Measurements from ENCODE around the gene GIMAP8. TPM values are rescaled to one million over a fixed set of nuclear protein-coding genes. Genes with fewer than 3 reads are reported as not detected.

GIMAP8 gene
- total and polyA plus RNA-seq, 11 donors = 11.3 to 36.0 (median 14.9) TPM

DNA sequence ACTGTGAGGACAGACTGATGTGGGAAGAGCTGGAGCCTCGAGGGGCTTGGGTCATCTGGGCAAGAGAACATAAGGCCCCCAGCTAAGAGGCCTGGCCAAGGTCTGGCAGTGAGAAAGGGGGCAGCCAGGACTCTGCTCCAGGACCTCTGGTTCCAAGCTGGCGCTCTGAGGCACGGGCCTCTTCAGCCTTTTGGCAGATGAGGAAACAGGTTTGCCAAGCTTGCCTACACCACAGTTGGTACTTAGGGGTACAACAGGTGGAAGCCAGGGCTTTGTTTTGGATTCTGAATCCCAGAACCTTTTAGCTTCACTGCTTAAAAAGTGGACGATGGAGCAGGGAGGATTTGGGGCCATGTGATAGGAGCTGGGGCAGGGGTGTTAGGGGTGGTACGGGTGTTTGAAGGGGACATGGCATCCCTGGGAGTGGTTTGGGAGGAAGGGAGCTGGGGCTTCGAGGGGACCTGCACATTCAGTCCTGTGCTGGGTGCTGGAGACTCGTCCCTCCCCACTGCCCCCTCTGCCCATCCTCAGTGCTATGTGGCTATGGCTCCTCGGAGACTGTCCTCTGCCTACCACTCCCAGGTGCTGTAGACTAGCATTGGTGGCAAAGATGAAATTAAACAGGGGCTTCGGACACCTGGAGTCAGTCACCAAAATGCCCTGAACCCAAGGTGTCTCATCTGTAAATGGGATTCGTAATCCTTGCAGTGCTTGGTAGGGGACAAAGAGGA lies 41.0 kb upstream of the GIMAP8 start:
- no peak for TF ChIP-seq POLR2A (IDR thresholded peaks at IDR 0.05)
- TF ChIP-seq, protein P1, sequence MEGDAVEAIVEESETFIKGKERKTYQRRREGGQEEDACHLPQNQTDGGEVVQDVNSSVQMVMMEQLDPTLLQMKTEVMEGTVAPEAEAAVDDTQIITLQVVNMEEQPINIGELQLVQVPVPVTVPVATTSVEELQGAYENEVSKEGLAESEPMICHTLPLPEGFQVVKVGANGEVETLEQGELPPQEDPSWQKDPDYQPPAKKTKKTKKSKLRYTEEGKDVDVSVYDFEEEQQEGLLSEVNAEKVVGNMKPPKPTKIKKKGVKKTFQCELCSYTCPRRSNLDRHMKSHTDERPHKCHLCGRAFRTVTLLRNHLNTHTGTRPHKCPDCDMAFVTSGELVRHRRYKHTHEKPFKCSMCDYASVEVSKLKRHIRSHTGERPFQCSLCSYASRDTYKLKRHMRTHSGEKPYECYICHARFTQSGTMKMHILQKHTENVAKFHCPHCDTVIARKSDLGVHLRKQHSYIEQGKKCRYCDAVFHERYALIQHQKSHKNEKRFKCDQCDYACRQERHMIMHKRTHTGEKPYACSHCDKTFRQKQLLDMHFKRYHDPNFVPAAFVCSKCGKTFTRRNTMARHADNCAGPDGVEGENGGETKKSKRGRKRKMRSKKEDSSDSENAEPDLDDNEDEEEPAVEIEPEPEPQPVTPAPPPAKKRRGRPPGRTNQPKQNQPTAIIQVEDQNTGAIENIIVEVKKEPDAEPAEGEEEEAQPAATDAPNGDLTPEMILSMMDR (IDR thresholded peaks at IDR 0.05) = no peak
- intact Hi-C loops (cut with DNase I) = loop anchor here in 5 of 10 donors (5.0 to 10.0 kb wide), 5 partner anchors 37 to 535 kb away; partner anchors contain the start of genes REPIN1 (in 3 of the 5) and ATP6V0E2 (in 1 of the 5)
- ATAC-seq (no peak), DNase-seq (peak in 3 of 5 donors; percentile 10 to 38 (median 16))
- H3K4me1 ChIP-seq = peaks cover 0 to 23% (median 12%) of the 10 kb centered on the region in 12 donors
- H3K9me3 ChIP-seq = no peaks in the 10 kb centered on the region
- no peaks in the 10 kb centered on the region for H3K27me3 ChIP-seq
- H3K27ac ChIP-seq = no peak overlapping the region
- peaks cover 0 to 16% (median 0%) of the 10 kb centered on the region in 9 donors for H3K36me3 ChIP-seq
- H3K4me3 ChIP-seq = no peak overlapping the region
- 83 to 87% (median 86%) methylated on average over 9 to 10 of the region's 10 CpGs for WGBS, 4 donors

DNA sequence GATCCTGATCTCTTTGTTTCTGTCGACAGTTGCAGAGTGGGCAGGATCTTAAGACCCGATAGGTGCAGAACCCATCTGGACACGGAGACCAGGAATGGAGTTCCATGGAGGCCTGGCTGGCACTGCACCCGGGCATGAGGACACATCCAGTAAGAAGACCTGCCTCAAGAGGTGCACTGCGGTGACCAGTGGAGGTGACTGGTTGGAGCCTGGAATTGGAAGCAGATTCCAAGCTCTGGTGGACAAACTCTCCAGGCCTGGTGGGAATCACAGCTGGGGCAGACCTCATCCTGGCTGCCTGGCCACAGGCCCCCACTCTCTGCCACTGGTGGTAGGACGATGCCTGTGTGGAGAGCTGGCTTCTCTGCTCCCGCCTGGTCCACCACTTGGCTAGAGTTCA lies 40.3 kb upstream of the GIMAP8 start:
- H3K27me3 ChIP-seq = no peaks in the 10 kb centered on the region
- ATAC-seq (no peak), DNase-seq (peak in 3 of 5 donors; percentile 9 to 39 (median 18))
- no peak overlapping the region for H3K4me3 ChIP-seq
- H3K36me3 ChIP-seq = peaks cover 0 to 16% (median 0%) of the 10 kb centered on the region in 9 donors
- H3K4me1 ChIP-seq = peaks cover 0 to 18% (median 12%) of the 10 kb centered on the region in 12 donors
- H3K27ac ChIP-seq = no peak overlapping the region
- intact Hi-C loops (cut with DNase I) = loop anchor here in 1 of 10 donors (10.0 kb wide), 1 partner anchor 125 kb away; no protein-coding TSS in a partner anchor
- H3K9me3 ChIP-seq = no peaks in the 10 kb centered on the region
- whole genome bisulfite sequencing, 4 donors = 93 to 96% (median 95%) methylated on average over 7 of the region's 7 CpGs
- no peak for TF ChIP-seq POLR2A (IDR thresholded peaks at IDR 0.05)
- TF ChIP-seq, protein P1 (IDR thresholded peaks at IDR 0.05) = no peak

DNA sequence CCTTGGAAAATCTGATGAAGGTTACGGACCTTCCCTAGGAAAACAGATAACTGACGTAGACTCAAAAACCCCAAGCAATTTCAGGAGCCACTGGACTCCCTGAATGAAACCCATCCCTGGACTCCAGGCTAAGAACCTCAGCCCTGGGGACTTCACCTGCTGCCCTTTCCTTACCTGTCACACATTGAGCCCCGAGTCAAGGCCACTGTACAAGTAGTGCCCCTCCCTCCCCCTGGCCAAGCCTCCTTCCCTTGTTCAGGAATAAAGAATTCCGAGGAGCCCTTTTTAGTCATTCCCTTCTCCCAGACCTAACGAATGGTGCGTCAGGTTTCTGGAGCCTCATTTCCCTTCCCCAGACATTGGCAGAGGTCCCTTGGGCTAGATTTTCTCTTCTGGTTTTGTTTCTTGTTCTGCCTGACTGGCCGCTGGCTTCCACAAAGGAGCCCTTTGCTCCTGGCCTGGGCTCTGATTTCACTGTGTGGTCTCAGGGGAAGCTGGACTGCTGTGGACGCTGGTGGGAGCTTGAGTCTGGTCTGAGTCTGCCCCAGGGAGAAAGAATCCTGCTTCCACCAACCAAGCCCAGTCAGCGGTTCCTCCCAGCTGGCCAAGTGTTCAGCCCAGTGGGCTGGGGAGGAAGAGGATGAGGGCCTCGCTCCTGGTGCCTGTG lies 39.6 kb upstream of the GIMAP8 start:
- no peak for ATAC-seq
- Histone ChIP-seq H3K27ac (no peak overlapping the region), H3K9me3 (no peaks in the 10 kb centered on the region), H3K4me3 (no peak overlapping the region), H3K4me1 (peaks cover 0 to 17% (median 11%) of the 10 kb centered on the region in 12 donors), H3K36me3 (peaks cover 0 to 16% (median 0%) of the 10 kb centered on the region in 9 donors), H3K27me3 (no peaks in the 10 kb centered on the region)
- DNase-seq = peak in 3 of 5 donors; percentile 19 to 42 (median 23)
- TF ChIP-seq, protein P1 (IDR thresholded peaks at IDR 0.05) = no peak
- TF ChIP-seq POLR2A (IDR thresholded peaks at IDR 0.05) = no peak
- intact Hi-C loops (cut with DNase I) = loop anchor here in 1 of 10 donors (10.0 kb wide), 1 partner anchor 126 kb away; no protein-coding TSS in a partner anchor
- WGBS, 4 donors = 78 to 85% (median 80%) methylated on average over 8 to 10 of the region's 10 CpGs

DNA sequence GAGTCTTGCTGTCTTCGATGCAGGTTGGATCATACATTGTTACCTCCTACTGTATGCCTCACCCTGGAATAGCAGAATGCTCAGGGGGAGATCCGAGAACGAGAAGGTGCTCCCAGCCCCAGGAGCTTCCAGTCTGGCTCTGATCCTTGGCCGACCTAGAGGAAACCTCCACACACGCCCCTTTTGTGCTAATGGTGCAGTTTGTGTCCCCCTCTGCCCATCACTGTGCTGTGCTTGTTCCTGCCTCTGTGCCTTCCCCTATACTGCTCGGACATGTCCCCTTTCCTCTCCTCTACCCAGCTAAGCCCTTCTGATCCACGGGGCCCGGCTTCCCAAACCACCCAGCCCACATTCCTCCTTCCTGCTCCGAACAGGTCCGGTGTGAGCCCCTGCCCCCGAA lies 38.8 kb upstream of the GIMAP8 start:
- H3K4me1 ChIP-seq = peaks cover 0 to 9% (median 3%) of the 10 kb centered on the region in 12 donors
- no peak overlapping the region for H3K4me3 ChIP-seq
- TF ChIP-seq POLR2A (IDR thresholded peaks at IDR 0.05) = no peak
- TF ChIP-seq, protein P1 (IDR thresholded peaks at IDR 0.05) = no peak
- H3K27ac ChIP-seq = no peak overlapping the region
- H3K9me3 ChIP-seq = no peaks in the 10 kb centered on the region
- DNase-seq = peak in 2 of 5 donors; percentile 9 to 24
- intact Hi-C loops (cut with DNase I) = loop anchor here in 1 of 10 donors (10.0 kb wide), 1 partner anchor 127 kb away; no protein-coding TSS in a partner anchor
- no peak for ATAC-seq
- H3K36me3 ChIP-seq = peaks cover 0 to 16% (median 0%) of the 10 kb centered on the region in 9 donors
- 83 to 91% (median 86%) methylated on average over 9 to 11 of the region's 11 CpGs for WGBS, 4 donors
- H3K27me3 ChIP-seq = no peaks in the 10 kb centered on the region

Data from heart left ventricle (tissue), 16 donors.